ENCODE results near the gene TUBB4B. TPM values are rescaled to one million over a fixed set of nuclear protein-coding genes. Genes with fewer than 3 reads are reported as not detected.
A peak's percentile ranks its signal among the peaks of the same experiment; 100 is the strongest.

TUBB4B gene
- total and polyA plus RNA-seq, 2 of the 4 experiments (the other 2 are of a cell fraction): 237 to 529 TPM

- WGBS, 2 experiments (ENCODE audit: extremely low coverage in 2 of 2, insufficient read length in 1 of 2): 31% methylated on average over 9 of the region's 51 CpGs; no CpG with 5 or more reads in 1 of the 2 experiments
- Histone ChIP-seq H2AK9ac (replicated peaks; ENCODE audit: low read depth, low read length, poor library complexity) (peak overlapping the region; percentile 91), H3K27me3 (ENCODE audit: control insufficient read depth, insufficient read depth, low read length) (no peaks in the 10 kb centered on the region), H3K9me1 (ENCODE audit: insufficient read depth, low read length) (0 out of 2 replicates have a peak, but pooled peaks cover 2% of the 10 kb centered on the region), H2AK5ac (ENCODE audit: low read depth, low read length) (0 out of 2 replicates have a peak overlapping the region, but pooled peaks have one; percentile 9), H3K4ac (ENCODE audit: low read depth, low read length) (no peak overlapping the region), H3K9me3 (ENCODE audit: control insufficient read depth, insufficient read depth, low read length) (no peaks in the 10 kb centered on the region), H3K79me1 (ENCODE audit: low read depth in 1 of 2, low read length in 2 of 2) (peaks cover 21 to 81% of the 10 kb centered on the region in 2 experiments), H3K36me3 (ENCODE audit: control insufficient read depth, insufficient read depth, low read length) (no peaks in the 10 kb centered on the region), H4K20me1 (ENCODE audit: insufficient read depth, low read length) (peaks cover 37% of the 10 kb centered on the region), H3K9ac (ENCODE audit: low read depth, low read length) (peak overlapping the region; percentile 16; the same call in 1 of the 2 replicates), H2BK15ac (ENCODE audit: low read depth, low read length) (no peak overlapping the region), H3K56ac (ENCODE audit: extremely low read depth, insufficient read depth, low read length) (no peak overlapping the region), H3K4me3 (ENCODE audit: insufficient read depth, low read depth, low read length) (peak overlapping the region; percentile 56), H3K18ac (ENCODE audit: low read depth, low read length) (no peak overlapping the region), H4K8ac (ENCODE audit: low read depth in 2 of 2, low read length in 2 of 2) (no peak overlapping the region), H4K91ac (ENCODE audit: insufficient read depth, low read depth, low read length) (no peak overlapping the region), H2BK120ac (ENCODE audit: low read depth, low read length) (no peak overlapping the region), H4K5ac (ENCODE audit: low read depth, low read length) (no peak overlapping the region), H3K14ac (replicated peaks; ENCODE audit: low read depth, low read length) (no peak overlapping the region), H3K27ac (ENCODE audit: insufficient read depth, low read length) (no peak overlapping the region; the same call in 1 of the 2 replicates), H3K23ac (ENCODE audit: low read depth, low read length) (peak overlapping the region; percentile 66; the same call in 1 of the 2 replicates), H3K4me1 (ENCODE audit: control insufficient read depth, insufficient read depth, low read length) (peaks cover 21% of the 10 kb centered on the region), H2BK5ac (ENCODE audit: low read depth, low read length, poor library complexity, severe bottlenecking) (no peak overlapping the region), H3K4me2 (ENCODE audit: low read depth, low read length) (peak overlapping the region; percentile 69), H2AFZ (replicated peaks; ENCODE audit: low read length, poor library complexity) (peak overlapping the region; percentile 78), H2BK20ac (ENCODE audit: low read depth, low read length) (no peak overlapping the region)
- DNase-seq (peak; percentile 12), ATAC-seq (ENCODE audit: low read depth) (no peak)
- dilution Hi-C loops (cut with HindIII; ENCODE audit: low sequenced_read_pairs, unreplicated experiment): no loop called here
- no TSS peak for BruUV-seq (replicated peaks)
- TF ChIP-seq ELK1 (IDR thresholded peaks at IDR 0.05; ENCODE audit: borderline replicate concordance, low read depth, low read length) (no peak), SMC3 (IDR thresholded peaks at IDR 0.05; ENCODE audit: low read depth, low read length) (no peak), RCOR1 (IDR thresholded peaks at IDR 0.05; ENCODE audit: insufficient replicate concordance, low read length) (no peak), CTCF (conservative IDR thresholded peaks at IDR 0.05; ENCODE audit: low read depth, low read length) (no peak), FOS (IDR thresholded peaks at IDR 0.05; ENCODE audit: low read depth, low read length) (no peak), CEBPB (IDR thresholded peaks at IDR 0.05; ENCODE audit: low read depth, low read length) (no peak)
- intact Hi-C loops (cut with micrococcal nuclease): loop anchor here (1.0 kb wide), 1 partner anchor 10 kb away; no protein-coding TSS in a partner anchor
- ChIA-PET CTCF (no interaction called here), POLR2A (ENCODE audit: unreplicated experiment) (interaction anchor here (1.3 kb wide), 2 partner anchors 11 to 41 kb away, joined by 3 to 4 read pairs; partner anchors contain the start of genes SSNA1 and TUBB4B)
- in situ Hi-C loops (cut with MboI; ENCODE audit: low sequenced_read_pairs): no loop called here
Observed at GRCh38 chr9:137199411-137200121, 41.5 kb upstream of the TUBB4B start.

Measured in IMR-90 (cell line).